Panc1 (cell line): ENCODE results near the gene MLKL. TPM values are rescaled to one million over a fixed set of nuclear protein-coding genes. Genes with fewer than 3 reads are reported as not detected.
A peak's percentile ranks its signal among the peaks of the same experiment; 100 is the strongest.

ENCODE experiments used
- ATAC-seq: fragments of 200-7000 bp; cut with Tn5 transposase; 2 replicates; pipeline ENCODE4 v1.9.1; 2020; ENCODE audit warnings: mild to moderate bottlenecking, moderate library complexity
- BruUV-seq: library from RNA; stranded (reverse); fragments of 400-500 nt; replicated peaks from 2 replicates; lab custom pipeline; 2021; lab: Mats Ljungman, UMichigan
- CTCF ChIA-PET: fragments of 300-600 bp; sonication (Branson Sonifier 250); formaldehyde crosslinking; loops from one replicate; lab custom pipeline; 2022; ENCODE audit warnings: antibody characterized with exemption; lab: Charles Lee
- POLR2A ChIA-PET: fragments of 300-600 bp; sonication (Branson Sonifier 250); formaldehyde crosslinking; loops from one replicate; lab custom pipeline; 2022; ENCODE audit warnings: antibody characterized with exemption; lab: Charles Lee
- DNase-seq: peaks from one replicate; pipeline ENCODE4 v3.0.0-alpha.2; 2010; ENCODE audit warnings: low read depth, low spot score
- H3K27ac ChIP-seq: 2 replicates; pipeline ENCODE4 v1.5.1; 2011; ENCODE audit warnings: mild to moderate bottlenecking, low read length, inconsistent platforms
- H3K27me3 ChIP-seq: fragments of 200-500 bp; sonication (Bioruptor generic); 2 replicates; pipeline ENCODE4 v1.6.0; 2014; ENCODE audit warnings: low read length, inconsistent platforms; ENCODE audit not compliant: control insufficient read depth, insufficient read depth
- H3K36me3 ChIP-seq: fragments of 200-500 bp; sonication (Bioruptor generic); 2 replicates; pipeline ENCODE4 v1.5.1; 2014; ENCODE audit warnings: inconsistent platforms, mild to moderate bottlenecking, low read length, moderate library complexity; ENCODE audit not compliant: control insufficient read depth, insufficient read depth
- H3K4me1 ChIP-seq: 2 replicates; pipeline ENCODE4 v1.5.1; 2011; ENCODE audit warnings: inconsistent platforms, mild to moderate bottlenecking, low read length, moderate library complexity; ENCODE audit not compliant: control insufficient read depth, insufficient read depth
- H3K4me3 ChIP-seq, 2 experiments: 2 replicates each; pipeline ENCODE4 v1.5.1; 2011 to 2012; ENCODE audit warnings: low read depth in 2 of 2, low read length in 2 of 2, mild to moderate bottlenecking in 2 of 2, inconsistent platforms in 1 of 2, moderate library complexity in 1 of 2
- H3K9me3 ChIP-seq: fragments of 200-500 bp; sonication (Bioruptor generic); 2 replicates; pipeline ENCODE4 v1.5.1; 2014; ENCODE audit warnings: low read depth, mild to moderate bottlenecking, inconsistent platforms, low read length, moderate library complexity; ENCODE audit not compliant: control insufficient read depth, insufficient read depth
- CTCF ChIP-seq: fragments of 450-650 bp; IDR thresholded peaks from 2 replicates; pipeline ENCODE4 v1.5.1; 2017; ENCODE audit warnings: mild to moderate bottlenecking
- POLR2AphosphoS5 ChIP-seq: IDR thresholded peaks from 2 replicates; pipeline ENCODE4 v1.6.1; 2012; ENCODE audit warnings: mild to moderate bottlenecking, low read depth, low read length, moderate library complexity
- REST ChIP-seq, 2 experiments: IDR thresholded peaks; 2 replicates each; pipeline ENCODE4 v1.6.1; 2011 to 2012; ENCODE audit warnings: low read depth in 2 of 2, control low read depth in 1 of 2, low read length in 1 of 2, mild to moderate bottlenecking in 1 of 2, moderate library complexity in 1 of 2; ENCODE audit not compliant: insufficient read depth in 1 of 2
- SIN3A ChIP-seq: IDR thresholded peaks from 2 replicates; pipeline ENCODE4 v1.6.1; 2012; ENCODE audit warnings: low read depth, mild to moderate bottlenecking, low read length, moderate library complexity, borderline replicate concordance; ENCODE audit not compliant: insufficient read depth
- TCF7L2 ChIP-seq: IDR thresholded peaks from 2 replicates; pipeline ENCODE4 v1.6.1; 2011; ENCODE audit warnings: mild to moderate bottlenecking, low read depth, low read length, inconsistent platforms
- in situ Hi-C: cut with HindIII; loops from 2 replicates; pipeline ENCODE4 v1.10.0; 2016; ENCODE audit warnings: low sequenced_read_pairs, low pct_unique_long_range_greater_than_20kb
- intact Hi-C: fragments of 100-400 bp; cut with micrococcal nuclease; formaldehyde crosslinking; loops from one replicate; pipeline ENCODE4 v1.10.0; 2022; ENCODE audit not compliant: unreplicated experiment
- total RNA-seq: library from RNA; stranded (reverse); gene quantifications from one replicate; pipeline ENCODE4 v1.2.1, GENCODE V29; 2021; ENCODE audit not compliant: unreplicated experiment

MLKL gene
- total RNA-seq, 1 experiment from 2014 or later = 4.8 TPM

DNA sequence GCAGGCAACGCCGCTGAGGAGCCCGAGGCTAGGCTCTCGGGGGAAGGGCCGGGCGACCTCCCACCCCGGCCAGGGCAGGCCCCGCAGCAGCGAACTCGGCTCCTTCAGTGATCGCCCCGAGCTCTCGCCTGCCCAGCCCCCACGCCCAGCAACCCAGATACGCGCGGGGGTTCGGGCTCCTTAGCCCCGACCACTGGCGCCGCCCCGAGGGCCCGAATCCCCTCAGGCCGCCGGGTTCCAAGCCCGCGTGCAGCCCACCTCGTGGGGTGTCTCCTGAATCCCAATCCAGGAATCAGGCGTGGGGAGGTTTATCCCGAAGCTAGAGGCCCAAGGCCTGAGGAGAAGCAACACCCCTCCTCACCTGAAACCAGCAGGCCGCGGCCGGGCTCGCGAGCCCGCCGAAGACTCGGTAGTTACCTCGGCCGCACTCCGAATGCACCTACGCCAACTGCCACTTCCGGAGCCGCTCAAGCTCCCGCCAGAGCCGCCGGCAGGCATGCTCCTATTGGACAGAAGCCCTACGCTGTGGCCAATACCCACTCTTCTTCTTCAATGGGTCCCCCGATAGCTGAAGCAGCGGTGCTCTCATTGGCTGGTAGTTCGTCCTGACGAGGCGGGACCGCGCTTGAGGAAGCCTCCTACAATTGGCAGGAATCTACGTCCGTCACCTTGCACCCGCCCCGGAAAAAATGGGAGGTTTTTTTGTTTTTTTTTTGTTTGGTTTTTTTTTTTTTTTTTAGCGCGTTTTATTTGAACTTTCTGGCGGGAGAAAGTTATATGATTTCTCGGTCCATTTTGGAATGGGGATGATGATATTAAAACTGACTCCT, 34.0 kb downstream of the MLKL start, which contains the start of gene RFWD3:
RFWD3 (minus strand) TSS at position 453 of the 830 bp plus-strand sequence. CDS start 5,428 bp downstream, outside the sequence.
- Histone ChIP-seq H3K27me3 (no peaks in the 10 kb centered on the region), H3K36me3 (peaks cover 20% of the 10 kb centered on the region), H3K27ac (peak within 1 kb of the TSS; percentile 93), H3K9me3 (no peaks in the 10 kb centered on the region), H3K4me3 (peak within 1 kb of the TSS; percentile 80 to 84), H3K4me1 (no peaks in the 10 kb centered on the region; the same call in 1 of the 2 replicates)
- peak; percentile 81 for DNase-seq
- POLR2A ChIA-PET = interaction anchor here (0.5 to 0.9 kb wide), 7 partner anchors 30 to 384 kb away, joined by 3 to 17 read pairs (median 5); partner anchors contain the start of gene WDR59
- BruUV-seq = no TSS peak
- in situ Hi-C loops = no loop called here
- ATAC-seq = peak; percentile 100
- TF ChIP-seq TCF7L2 (no peak), SIN3A (peak; percentile 77; the same call in 1 of the 2 replicates), REST (IDR thresholded peaks at IDR 0.05; ENCODE audit: insufficient read depth in 1 of 2, low read depth in 2 of 2, low read length in 1 of 2) (no peak), POLR2AphosphoS5 (peak; percentile 83), CTCF (no peak)
- CTCF ChIA-PET = interaction anchor here (1.4 kb wide), 1 partner anchor 25 kb away, joined by 4 read pairs; no protein-coding TSS in a partner anchor
- intact Hi-C loops = no loop called here

- BruUV-seq = no TSS peak
- in situ Hi-C loops = no loop called here
- CTCF ChIA-PET = interaction anchor here (1.4 kb wide), 1 partner anchor 26 kb away, joined by 4 read pairs; no protein-coding TSS in a partner anchor
These were observed 34.6 kb downstream of the MLKL start for GRCh38 chr16:74666010-74666421.

More at GRCh38 chr16:74666010-74666421, 34.6 kb downstream of the MLKL start:
- POLR2A ChIA-PET = interaction anchor here (0.7 to 0.8 kb wide), 2 partner anchors 30 to 39 kb away, joined by 3 read pairs; no protein-coding TSS in a partner anchor
- TF ChIP-seq SIN3A (no peak), CTCF (no peak), POLR2AphosphoS5 (no peak), REST (IDR thresholded peaks at IDR 0.05; ENCODE audit: insufficient read depth in 1 of 2, low read depth in 2 of 2, low read length in 1 of 2) (no peak), TCF7L2 (no peak)
- Histone ChIP-seq H3K36me3 (peaks cover 26% of the 10 kb centered on the region), H3K4me1 (no peaks in the 10 kb centered on the region; the same call in 1 of the 2 replicates), H3K27ac (peak overlapping the region; percentile 62), H3K4me3 (peak overlapping the region; percentile 80 to 84), H3K9me3 (no peaks in the 10 kb centered on the region), H3K27me3 (no peaks in the 10 kb centered on the region)
- ATAC-seq (no peak), DNase-seq (no peak)
- intact Hi-C loops = no loop called here
